CD4-positive, alpha-beta T cell treated with Interleukin-15 for 4 hours (primary cell): ENCODE results near the gene IL4I1.

Experiments used
- DNase-seq: peaks from one replicate; pipeline ENCODE4 v3.0.0-alpha.2; 2020; ENCODE audit warnings: low spot score

Gene IL4I1

DNA sequence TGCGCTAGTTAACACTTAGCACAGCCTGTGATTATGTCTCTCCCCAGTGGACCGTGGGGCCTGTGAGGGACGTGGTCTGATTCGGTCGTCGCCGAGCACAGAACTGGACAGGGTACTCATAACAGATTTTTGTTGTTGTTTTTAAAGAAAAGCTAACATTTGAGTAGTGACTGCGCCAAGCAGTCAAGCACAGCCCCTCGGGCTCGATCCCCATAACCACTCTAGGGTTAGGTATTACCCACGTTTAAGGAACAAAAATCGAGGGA is 46.5 kb downstream of the IL4I1 start:
- no peak for DNase-seq

DNA sequence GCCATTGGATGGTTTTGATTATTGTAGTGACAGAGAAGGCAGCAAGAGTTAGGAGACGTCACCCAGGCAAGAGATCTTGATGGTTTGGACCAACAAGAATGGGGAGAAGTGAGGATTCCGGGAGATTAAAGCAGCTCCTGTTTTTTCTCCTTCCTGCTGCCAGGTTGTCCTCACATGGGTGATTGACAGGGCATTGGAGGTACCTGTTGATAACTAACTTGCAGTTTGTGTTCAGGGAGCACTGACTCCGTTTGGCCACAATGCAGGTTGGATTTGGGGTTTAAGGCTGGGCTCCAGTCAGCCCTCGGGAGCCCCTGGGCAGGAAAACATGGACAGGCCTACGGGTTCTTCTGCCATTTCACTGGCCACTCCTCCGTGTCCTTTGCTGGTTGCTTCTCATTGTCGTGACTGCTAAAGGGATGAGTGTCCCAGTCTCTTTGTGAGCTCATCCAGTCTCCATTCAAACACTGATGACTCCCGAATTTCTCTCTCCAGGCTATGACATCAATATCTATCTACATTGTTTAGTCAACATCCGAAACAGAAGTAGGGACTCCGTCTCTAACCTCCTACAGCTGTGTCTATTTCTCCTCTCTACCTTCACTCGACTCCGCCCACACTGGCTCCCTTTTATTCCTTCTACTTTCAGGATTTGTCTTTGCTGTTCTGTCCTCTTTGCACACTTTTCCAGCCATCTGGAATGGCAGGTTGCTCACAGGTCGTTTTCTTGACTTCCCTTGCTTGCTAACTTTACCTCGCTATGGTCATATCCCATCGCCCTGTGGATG is 47.1 kb downstream of the IL4I1 start:
- DNase-seq = no peak

DNA sequence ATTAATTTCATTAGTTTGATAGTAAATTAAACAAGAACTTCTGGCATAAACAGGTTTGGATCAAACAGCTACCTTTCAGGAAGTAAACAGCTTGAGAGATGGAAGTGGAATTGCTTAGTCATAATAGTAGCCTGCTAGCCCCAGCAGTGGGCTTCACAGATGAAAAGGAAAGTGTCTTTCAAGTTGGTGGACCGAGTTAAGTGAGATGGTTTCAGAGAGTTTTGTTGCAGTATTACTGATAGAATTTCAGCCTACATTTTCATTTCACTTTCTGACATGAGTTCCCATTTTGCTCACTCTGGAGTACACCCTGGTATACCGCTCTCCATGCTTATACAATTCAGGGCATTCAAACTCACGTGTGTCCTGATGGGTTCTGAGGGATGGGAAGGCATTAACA is 47.7 kb downstream of the IL4I1 start:
- no peak for DNase-seq

DNA sequence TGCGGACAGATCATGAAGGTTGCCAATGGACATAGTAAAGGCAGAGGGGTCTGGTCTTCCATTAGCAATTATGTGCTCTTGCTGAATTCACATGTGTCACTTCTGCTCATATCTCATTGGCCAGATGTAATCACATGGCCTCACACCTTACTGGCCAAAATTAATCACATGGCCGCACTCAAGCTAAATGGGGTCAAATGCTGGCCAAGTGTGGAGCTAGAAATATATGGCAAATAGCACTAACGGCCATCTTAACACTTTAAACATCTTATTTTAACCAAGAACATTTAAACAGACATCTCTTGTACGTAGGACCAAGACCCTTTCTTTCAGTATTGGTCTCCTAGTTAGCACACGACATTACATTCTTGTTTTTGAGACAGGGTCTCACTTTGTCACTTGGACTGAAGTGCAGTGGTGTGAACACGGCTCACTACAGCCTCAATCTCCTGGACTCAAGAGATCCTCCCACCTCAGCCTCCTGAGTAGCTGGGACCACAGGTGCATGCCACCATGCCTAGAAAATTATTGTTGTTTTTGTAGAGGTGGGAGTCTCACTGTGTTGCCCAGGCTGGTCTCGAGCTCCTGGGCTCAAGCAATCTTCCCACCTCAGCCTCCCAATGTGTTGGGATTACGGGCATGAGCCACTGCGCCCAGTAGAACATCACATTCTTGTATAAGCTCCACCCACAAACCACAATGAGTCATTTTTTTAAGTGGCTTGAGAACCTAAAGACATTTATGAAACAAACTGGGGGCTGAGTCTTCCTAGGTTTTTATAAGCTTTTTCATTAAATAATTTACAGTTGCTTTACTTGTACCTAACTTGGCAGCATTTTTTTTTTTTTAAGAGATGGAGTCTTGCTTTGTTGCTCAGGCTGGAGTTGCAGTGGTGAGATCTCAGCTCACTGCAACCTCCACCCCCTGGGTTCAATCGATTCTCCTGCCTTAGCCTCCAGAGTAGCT is 48.7 kb downstream of the IL4I1 start:
- peak; percentile 54 for DNase-seq

DNA sequence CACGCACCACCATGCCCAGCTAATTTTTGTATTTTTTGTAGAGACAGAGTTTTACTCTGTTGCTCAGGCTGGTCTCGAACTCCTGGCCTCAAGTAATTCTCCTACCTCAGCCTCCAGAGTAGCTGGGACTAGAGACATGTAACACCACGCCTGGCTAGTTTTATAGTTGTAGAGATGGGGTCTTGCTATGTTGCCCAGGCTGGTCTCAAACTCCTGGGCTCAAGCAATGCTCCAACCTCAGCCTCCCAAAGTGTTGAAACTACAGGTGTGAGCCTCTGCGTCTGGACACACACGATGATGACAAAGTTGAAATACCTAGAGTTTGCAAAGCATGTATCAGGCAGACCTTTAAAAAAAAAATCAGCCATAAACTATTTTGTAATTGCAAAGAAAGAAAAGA is 50.3 kb downstream of the IL4I1 start:
- DNase-seq = no peak

DNA sequence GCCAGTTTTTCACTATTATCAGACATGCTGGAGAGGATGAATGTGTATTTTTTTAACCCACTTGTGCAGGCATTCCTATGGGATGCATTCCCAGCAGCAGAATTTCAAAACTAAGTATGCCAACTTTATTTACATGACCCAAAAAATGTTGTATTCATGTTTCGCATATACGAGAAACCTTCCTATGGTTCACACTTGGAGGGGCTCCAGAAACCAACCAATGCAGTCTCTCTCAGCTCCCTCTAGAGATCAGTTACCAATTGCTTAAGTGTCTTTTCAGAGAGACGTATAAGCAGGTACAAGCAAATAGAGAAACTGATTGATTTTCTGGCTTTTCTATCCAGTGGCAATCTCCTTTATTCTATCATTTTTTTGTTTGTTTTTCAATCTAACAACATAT is 51.3 kb downstream of the IL4I1 start:
- no peak for DNase-seq

DNA sequence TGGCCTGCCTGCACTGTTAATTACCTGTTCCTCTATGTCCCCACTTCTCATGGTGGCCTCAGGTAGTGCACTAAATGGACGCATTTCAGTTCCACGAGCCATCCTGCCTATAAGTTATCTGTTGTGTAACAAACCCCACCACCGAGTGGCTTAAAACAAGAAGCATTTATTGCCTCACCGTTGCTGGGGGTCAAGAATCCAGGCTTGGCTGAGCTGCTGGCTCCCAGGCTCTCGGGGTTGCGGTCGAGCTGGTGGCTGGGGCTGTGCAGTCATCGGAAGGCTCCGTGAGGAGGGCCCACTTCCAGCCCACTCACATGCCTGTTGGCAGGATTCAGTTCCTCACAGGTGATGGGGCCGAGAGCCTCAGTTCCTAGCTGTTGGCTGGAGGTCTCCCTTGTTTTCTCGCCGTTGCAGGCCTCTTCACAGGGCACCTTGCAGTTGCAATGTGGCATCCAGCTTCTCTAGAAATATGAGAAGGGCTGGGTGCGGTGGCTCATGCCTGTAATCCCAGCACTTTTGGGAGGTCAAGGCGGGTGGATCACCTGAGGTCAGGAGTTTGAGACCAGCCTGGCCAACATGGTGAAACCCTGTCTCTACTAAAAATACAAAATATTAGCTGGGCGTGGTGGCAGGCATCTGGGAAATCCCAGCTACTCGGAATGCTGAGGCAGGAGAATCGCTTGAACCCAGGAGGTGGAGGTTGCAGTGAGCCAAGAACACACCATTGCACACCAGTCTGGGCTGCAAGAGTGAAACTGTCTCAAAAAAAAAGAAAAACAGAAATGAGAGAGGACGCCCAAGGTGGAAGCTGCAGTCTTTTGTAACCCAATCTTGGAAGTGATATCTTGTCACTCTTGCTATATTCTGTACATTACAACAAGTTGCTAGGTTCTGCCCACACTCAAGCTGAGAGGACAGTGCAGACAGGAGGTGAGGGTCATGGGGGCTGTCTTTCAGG is 52.3 kb downstream of the IL4I1 start:
- DNase-seq = no peak

DNA sequence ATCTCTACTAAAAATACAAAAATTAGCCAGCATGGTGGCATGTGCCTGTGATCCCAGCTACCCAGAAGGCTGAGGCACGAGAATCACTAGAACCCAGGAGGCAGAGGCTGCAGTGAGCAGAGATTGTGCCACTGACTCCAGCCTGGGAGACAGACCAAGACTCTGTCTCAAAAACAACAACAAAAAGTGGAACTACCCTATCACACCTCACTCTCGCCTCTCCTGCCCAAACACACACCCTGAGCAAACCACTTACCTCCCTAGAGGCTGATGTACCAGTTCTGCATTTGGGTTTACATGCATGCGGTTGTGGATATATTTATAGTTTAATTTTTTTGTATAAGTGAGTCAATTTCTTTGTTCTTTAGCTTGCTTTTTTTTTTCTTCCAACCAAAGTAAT is 53.4 kb downstream of the IL4I1 start:
- DNase-seq = no peak

DNA sequence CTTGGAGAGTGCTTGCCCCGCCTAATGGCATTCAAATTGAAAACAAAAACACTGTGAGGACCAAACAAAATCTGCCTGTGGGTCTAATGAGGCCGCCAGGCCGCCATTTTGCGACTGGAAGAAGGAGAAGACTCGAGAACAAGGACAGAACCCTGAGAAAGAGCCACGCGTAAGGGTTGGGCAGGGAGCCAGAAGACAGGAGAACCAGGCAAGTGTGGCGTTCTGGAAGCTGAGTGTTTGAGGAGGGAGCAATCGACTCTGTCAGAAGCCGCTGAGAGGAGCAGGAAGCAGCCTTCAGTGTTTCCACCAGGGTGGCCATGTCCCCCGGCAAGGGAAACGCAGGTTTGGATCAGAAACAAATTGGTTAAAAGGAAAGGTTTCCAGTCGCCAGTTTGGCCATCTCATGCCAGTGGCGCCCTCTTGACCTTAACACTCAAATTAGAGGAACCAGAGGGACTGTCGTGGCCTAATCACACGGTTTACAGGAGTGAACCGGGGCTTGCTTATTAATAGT is 55.9 kb downstream of the IL4I1 start:
- no peak for DNase-seq

DNA sequence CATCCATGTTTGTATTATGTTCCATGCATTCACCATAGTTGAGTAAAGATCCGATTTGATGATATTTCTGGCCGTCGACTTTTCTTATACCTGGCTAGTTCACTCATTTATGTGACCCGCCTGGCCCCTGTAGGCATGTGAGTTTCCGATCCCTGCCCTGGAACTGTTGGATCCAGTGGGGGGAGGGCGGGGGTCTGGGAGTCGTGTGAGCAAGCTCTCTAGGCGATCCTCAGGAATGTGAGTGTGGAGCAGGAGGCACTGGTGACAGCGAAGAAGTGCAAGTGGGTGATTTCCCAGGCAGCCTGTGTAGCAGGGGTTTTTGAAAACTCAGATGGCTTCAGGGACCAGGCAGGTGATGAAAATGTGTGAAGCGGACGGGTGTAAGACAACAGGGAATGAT is 56.4 kb downstream of the IL4I1 start:
- DNase-seq = no peak

DNA sequence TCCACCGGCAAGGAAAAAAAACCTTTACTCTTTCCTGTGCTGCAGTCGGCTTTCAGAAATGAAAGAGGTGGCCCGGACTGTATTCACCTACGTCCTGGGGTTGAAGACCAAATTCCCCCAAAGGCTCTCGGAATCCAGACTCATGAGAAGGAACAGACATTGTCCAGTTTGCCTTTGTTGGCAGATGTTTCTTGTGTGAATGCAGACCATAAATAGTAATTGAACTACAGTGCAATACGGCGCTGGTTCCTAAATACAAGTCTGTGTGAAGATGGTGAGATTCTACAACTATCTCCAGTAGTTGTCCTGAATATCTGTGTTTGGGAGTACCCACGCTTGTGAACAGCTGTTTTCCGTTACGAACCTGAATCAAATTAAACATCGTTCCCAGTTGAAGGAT is 57.0 kb downstream of the IL4I1 start:
- DNase-seq = no peak
